GM19467 (cell line): ENCODE results near the gene PFAS.
A peak's percentile ranks its signal among the peaks of the same experiment; 100 is the strongest.

ENCODE experiments used
- ATAC-seq: cut with Tn5 transposase; IDR thresholded peaks from one replicate; pipeline ENCODE4 v1.9.1; 2021; ENCODE audit warnings: mild to moderate bottlenecking, moderate library complexity; ENCODE audit not compliant: unreplicated experiment

Gene PFAS

GRCh38 chr17:8266648-8267479 lies 17.8 kb downstream of the PFAS start:
- no peak for ATAC-seq

GRCh38 chr17:8267480-8268147 lies 18.5 kb downstream of the PFAS start:
- ATAC-seq, result no peak

DNA sequence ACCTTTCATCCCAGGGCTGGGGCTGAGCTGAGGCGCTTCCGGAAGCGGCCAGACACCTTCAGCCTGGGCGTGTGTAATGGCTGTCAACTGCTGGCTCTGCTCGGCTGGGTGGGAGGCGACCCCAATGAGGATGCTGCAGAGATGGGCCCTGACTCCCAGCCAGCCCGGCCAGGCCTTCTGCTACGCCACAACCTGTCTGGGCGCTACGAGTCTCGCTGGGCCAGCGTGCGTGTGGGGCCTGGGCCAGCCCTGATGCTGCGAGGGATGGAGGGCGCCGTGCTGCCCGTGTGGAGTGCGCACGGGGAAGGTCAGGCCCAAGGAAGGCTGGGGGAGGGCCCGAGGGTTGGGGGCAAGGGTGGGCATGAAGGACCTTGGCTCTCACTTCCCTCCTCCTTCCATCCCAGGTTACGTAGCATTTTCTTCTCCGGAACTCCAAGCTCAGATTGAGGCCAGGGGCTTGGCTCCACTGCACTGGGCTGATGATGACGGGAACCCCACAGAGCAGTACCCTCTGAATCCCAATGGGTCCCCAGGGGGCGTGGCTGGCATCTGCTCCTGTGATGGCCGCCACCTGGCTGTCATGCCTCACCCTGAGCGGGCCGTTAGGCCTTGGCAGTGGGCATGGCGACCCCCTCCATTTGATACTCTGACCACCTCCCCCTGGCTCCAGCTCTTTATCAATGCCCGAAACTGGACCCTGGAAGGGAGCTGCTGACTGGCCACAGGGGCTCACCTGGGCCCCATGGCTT lies 19.6 kb downstream of the PFAS start:
- ATAC-seq, result no peak

- ATAC-seq, result no peak
Measured at GRCh38 chr17:8272421-8272820, 23.3 kb downstream of the PFAS start.

- ATAC-seq, result no peak
Measured at GRCh38 chr17:8273884-8274444, 24.9 kb downstream of the PFAS start.

GRCh38 chr17:8274816-8275215 lies 25.7 kb downstream of the PFAS start:
- no peak for ATAC-seq

DNA sequence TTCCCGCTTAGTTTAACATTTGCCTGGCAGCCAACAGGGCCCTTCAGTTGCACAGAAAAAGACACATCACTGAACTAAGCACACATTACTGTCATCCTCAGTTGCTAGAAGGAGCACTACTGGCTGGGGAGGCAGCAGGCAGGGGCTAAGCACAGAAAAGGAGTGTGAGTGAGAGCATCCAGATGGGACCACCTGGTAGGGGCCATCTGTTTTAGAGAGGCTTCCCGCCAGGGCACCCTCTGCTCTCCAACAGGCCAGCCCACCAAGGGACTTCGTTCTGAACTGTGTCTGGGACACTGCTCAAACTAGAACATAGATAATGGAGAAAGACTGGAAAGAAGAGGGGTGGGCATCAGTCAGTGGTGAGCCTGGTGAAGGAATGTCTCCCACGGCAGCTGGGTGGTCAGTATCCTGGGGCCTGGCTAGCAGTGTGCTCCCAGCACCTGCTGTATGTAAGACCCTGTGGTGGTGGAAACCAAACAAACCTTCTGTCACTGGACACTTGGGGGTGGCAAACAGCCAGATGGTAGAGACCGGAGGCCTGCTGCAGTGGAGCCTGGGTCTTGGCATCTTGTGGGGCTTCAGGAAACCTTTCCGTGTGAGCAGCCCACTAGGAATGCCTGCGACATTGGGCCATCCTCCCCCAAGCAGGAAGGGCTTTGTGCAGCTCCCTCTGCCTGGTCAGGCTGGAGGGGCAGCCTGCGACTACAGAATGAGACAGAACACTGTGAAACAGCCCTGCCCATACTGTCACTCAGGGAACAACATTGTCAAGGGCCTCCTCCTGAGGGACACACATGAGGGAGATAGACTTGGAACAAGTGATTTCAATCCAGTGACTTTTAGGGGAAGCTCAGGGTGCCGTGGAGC lies 26.6 kb downstream of the PFAS start:
- no peak for ATAC-seq

- ATAC-seq, result no peak
Measured at GRCh38 chr17:8277317-8277716, 28.2 kb downstream of the PFAS start.

GRCh38 chr17:8282345-8282744 lies 33.3 kb downstream of the PFAS start:
- ATAC-seq, result no peak

- ATAC-seq, result no peak
Measured at GRCh38 chr17:8283356-8283755, 34.3 kb downstream of the PFAS start.

GRCh38 chr17:8284126-8284525 lies 35.0 kb downstream of the PFAS start:
- ATAC-seq, result no peak

GRCh38 chr17:8285270-8286181 lies 36.4 kb downstream of the PFAS start:
- no peak for ATAC-seq

- no peak for ATAC-seq
Measured at GRCh38 chr17:8287651-8288335, 38.7 kb downstream of the PFAS start.

GRCh38 chr17:8288336-8289102 lies 39.4 kb downstream of the PFAS start, which contains the start of gene RANGRF:
RANGRF (plus strand) TSS chr17:8288670; CDS start chr17:8288789, 119 bp downstream.
- ATAC-seq, result peak; percentile 73

DNA sequence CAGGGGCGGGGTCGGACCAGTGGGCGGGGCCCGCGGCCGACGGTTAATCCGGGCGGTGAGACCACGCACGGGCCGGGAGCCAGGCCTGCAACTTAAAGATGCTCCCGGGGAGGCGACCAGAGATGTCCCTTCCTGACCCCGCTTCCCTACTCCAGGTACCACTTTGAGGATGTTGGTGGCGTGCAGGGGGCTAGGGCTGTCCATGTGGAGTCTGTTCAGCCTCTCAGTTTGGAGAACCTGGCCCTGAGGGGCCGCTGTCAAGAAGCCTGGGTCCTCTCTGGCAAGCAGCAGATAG lies 40.0 kb downstream of the PFAS start:
- ATAC-seq, result no peak

GRCh38 chr17:8290043-8290442 lies 41.0 kb downstream of the PFAS start:
- no peak for ATAC-seq

- ATAC-seq, result no peak
Measured at GRCh38 chr17:8292639-8293395, 43.7 kb downstream of the PFAS start.
